ENCODE results near the gene WTAP.
"Not testable (repeated sequence)": the region's sequence is repeated elsewhere in the genome, so short reads cannot be mapped to it uniquely, and the experiment has no call there.

The WTAP gene

DNA sequence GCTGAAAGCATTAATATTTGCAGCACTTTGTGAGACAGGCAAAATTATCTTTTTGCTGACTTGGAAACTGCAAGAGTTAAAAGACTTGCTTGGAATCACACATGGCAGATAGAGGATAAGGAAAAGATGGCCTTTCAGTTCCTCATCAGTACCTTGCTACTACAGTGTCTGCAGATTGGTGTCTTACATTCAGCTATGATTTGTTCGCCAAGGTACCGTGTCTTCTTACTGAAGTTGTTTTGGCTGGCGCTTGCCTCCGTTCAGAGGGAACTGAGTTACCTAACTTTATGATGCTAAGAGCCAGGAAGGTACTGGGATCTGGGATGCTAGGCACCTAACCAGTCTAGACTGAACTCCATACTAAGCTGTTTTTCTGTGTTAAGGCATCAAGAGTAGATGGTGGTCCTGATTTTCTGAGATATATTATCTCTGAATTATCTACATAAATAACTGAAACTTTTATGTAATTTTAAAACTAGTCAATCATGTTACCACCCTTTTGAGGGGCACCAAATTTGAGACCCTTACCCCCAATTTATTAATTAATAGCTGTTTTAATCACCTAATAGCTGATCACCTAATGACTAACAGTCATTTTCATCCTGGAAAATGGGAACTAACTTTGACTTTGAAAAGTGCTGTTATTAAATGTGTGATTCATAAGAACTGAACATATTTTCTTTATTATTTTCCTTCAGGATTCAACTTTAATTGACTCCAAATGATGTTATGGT lies 2.5 kb downstream of the WTAP start:
- no peak for DNase-seq

- no peak for DNase-seq
These were observed 3.0 kb downstream of the WTAP start for GRCh38 chr6:159730332-159730676.

GRCh38 chr6:159732550-159732949 lies 5.2 kb downstream of the WTAP start:
- not testable (repeated sequence) for DNase-seq

- not testable (repeated sequence) for DNase-seq
These were observed 6.1 kb downstream of the WTAP start for GRCh38 chr6:159733395-159733794.

GRCh38 chr6:159736908-159737307 lies 9.6 kb downstream of the WTAP start:
- no peak for DNase-seq

DNA sequence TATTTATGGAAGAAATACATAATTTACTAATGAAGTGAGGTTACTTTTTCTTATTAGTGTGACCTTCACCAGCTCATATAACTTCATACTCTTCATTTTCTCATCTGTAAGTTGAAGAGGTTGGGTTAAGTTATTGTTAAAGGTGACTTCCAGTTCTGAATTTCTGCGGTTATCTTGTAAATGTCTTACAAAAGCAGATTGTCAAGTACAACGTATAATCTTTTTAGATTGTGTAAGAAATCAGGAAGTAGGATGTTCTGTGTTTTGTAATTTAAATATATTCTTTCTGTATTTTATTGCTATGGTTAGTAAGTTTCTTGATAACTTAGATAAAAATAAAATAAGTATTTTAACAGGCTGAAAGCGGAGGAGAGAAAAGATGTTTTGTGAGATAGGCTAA lies 12.0 kb downstream of the WTAP start:
- DNase-seq: no peak

GRCh38 chr6:159742165-159742564 lies 14.9 kb downstream of the WTAP start:
- no peak for DNase-seq

- no peak for DNase-seq
These were observed 17.8 kb downstream of the WTAP start for GRCh38 chr6:159745081-159745480.

- DNase-seq: no peak
These were observed 19.5 kb downstream of the WTAP start for GRCh38 chr6:159746759-159747158.

DNA sequence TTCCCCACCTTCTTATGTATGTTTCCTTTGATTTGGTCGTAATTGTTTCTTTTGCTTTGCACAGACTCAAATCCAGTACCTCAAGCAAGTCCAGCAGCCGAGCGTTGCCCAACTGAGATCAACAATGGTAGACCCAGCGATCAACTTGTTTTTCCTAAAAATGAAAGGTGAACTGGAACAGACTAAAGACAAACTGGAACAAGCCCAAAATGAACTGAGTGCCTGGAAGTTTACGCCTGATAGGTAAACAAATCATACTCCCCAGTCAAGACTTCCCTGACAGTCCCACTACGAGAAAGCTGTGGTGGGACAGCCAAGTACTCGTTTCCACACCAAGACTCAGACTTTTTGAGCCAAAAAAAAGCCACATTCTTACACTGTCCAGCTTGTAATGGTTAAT lies 20.8 kb downstream of the WTAP start:
- not testable (repeated sequence) for DNase-seq

GRCh38 chr6:159751448-159751847 lies 24.1 kb downstream of the WTAP start:
- DNase-seq: no peak

DNA sequence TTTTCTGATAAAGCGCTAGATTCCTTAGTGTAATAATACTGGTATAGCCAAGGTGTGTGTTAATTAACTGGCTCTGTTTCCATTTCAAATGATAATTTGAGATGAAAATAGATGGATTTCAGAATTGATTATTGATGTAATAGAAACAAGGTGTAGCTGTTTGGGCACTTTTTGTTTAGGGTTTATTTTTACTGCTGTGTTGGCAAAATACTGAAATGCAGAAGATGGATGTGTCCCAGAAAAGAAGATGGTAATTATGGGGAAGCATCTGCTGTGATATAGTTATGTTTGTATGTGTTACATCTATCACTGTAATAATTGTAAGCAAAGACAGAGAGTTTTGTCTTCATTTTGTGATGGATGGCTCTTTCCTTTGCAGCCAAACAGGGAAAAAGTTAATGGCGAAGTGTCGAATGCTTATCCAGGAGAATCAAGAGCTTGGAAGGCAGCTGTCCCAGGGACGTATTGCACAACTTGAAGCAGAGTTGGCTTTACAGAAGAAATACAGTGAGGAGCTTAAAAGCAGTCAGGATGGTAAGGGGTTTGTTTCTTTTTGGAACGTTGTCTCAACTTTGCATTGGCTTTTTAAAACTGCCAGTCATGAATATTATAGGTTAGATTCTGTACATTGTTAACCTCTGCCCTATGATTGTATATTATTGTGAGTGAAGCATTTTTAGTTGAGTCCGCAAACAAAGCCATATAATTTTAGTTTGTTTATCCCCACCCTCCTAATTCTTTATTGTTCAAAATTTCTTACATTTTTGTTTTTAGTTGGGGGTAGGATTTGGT lies 26.0 kb downstream of the WTAP start:
- DNase-seq: no peak

GRCh38 chr6:159754401-159754800 lies 27.1 kb downstream of the WTAP start:
- no peak for DNase-seq

DNA sequence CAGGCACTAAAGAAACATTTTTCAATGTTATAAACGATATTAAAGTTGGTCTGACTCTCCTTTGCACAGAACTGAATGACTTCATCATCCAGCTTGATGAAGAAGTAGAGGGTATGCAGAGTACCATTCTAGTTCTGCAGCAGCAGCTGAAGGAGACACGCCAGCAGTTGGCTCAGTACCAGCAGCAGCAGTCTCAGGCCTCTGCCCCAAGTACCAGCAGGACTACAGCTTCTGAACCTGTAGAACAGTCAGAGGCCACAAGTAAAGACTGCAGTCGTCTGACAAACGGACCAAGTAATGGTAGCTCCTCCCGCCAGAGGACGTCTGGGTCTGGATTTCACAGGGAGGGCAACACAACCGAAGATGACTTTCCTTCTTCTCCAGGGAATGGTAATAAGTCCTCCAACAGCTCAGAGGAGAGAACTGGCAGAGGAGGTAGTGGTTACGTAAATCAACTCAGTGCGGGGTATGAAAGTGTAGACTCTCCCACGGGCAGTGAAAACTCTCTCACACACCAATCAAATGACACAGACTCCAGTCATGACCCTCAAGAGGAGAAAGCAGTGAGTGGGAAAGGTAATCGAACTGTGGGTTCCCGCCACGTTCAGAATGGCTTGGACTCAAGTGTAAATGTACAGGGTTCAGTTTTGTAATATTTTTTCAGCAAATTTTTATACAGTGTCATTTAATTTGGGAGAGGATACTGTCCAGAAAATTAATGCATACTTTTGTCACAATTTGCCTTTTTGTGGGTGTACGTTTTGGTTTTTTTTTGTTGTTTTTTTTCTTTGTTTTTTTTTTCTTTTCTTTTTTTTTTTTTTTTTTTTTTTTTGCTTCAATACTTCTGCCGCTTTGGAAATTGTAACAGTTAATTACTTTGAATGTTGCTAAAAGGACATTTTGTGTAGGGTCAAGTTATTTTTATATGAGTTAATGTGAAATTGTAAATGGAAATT lies 27.9 kb downstream of the WTAP start:
- no peak for DNase-seq

DNA sequence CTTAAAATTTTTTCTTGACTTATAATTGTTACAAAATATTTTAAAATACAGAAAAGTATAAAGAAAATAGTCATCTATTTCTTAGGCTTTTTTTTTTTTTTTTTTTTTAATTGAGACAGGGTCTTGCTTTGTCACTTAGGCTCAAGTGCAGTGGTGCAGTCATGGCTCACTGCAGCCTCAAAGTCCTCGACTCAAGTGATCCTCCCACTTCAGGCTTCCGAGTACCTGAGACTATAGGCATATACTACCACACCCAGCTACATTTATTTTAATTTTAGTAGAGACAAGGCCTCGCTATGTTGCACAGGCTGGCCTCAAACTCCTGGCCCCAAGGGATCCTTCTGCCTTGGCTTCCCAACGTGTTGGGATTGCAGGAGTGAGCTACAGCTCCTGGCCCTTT lies 29.2 kb downstream of the WTAP start:
- no peak for DNase-seq

DNA sequence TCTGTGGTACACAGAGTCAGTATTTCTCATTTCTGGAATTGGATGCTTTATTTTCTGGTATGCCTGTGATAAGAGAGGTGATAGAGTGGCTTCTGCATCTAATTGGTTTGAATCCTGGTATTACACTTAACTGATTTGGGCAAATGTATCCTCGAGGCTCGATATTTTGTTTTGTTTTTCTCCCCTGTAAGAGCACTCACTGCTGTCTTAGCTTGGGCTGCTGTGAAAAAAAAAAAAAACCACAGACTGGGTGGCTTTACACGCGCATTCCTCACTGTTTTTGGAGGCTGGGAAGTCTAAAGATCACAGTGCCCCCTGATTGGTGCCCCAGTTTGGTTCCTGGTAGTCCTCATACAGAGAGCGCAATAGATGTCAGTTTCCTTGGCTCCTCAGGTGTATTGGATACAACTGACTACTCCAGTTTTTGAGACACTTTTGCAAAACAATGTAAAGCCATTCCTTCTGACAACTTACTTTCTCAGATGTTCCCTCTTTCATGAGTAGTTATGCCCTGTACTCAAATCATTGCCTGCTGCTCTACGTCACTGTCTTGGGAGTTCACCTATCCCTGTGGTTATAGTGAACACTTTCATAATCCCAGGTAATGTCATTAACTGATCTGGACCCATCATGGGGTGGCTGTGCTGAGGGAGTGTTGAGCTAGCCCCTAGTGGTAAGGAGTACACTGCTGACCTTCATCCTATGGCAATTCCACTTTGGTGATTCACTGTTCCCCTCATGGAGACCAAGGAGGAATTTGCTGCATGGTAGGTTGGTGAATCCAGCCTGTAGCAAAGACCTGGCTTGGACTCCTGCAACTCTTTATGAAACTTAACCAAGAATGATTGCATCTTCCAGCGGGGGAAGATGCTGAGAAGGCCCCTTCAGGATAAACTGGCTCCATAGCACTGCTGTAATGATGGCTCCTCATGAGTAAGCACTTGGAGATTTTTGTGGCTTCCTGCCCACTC lies 31.0 kb downstream of the WTAP start:
- no peak for DNase-seq

- DNase-seq: no peak
These were observed 32.3 kb downstream of the WTAP start for GRCh38 chr6:159759645-159760044.

- DNase-seq: no peak
These were observed 33.3 kb downstream of the WTAP start for GRCh38 chr6:159760602-159761057.

DNA sequence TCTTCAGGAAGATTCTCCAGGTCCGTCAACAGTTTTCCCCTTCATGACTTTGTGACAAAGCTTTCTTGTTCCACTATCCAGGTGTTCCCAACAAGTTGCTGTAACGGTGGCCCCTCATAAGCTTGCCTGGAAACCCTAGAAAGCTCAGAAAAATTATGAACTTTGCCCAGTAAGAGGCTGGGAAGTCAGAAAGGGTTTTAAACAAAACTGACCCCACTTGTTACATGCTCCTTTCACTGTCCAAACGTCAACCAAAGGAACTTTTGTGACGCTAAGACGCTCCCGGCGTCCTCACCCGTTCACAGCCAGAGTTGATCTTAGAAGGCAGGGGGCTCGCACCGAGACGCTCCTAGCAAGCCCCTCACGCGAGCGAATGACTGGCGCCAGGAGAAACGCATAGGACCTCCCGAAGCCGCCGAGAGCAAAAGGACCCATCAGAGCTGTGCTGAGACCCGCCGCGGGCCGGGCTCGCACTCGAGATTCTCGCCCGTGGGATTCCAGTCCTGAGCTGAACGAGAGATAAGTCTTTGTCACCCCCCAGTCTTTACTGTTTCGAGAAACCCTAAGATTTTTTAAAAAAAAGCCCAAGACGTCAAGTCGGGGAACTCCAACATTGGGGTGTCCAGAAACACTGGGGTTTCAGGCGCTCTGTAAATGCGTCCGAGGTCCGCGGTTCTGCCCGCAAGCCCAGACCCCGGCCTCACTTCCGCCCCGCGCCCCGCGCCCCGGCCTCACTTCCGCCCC lies 34.0 kb downstream of the WTAP start:
- DNase-seq: no peak

DNA sequence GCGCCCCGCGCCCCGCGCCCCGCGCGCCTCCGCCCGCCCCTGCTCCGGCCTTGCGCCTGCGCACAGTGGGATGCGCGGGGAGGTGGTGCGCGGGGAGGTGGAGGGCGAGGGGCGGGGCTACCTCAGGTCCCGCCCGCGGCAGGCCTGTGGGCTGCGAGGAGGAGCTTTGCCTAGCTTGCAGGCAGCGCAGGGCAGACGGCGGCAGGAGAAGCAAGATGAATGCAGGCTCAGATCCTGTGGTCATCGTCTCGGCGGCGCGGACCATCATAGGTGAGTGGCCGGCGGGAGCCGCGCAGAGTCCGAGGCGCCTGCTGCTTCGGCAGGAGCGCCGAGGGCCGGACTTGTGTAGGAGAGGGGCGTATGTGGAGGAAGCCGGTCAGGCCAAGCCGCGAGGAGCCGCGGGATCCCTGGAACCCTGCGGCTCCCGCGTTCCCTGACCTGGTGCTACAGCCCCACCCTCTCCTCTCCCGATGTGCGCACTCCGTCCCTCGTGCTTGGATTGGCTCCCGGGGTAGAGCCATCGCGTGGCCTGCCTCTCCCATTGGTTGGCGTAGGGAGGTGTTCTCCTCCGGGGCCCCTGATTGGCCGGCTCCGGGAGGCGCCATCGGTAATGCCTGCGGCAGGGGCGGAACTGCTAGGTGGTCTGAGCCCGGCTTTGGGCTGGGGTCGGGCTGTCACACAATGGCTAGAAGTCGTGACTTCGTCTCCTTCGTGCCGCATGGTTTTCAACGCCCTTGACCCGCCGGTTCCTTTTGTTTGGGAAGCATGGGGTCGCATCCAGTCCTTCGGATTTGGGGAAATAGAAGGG lies 34.8 kb downstream of the WTAP start, which contains the start of gene ACAT2:
Gene ACAT2, plus strand, starts transcription at position 173 of the 808 bp plus-strand sequence. Its CDS starts 43 bp downstream, at position 216.
- DNase-seq: peak; percentile 56

All from NCI-H2081 treated with DMSO at 0.1 percent for 48 hours (cell line).